GM21515 (cell line): ENCODE results near the gene COPZ1.
"Not testable (repeated sequence)": the region's sequence is repeated elsewhere in the genome, so short reads cannot be mapped to it uniquely, and the experiment has no call there.

Experiments
- ATAC-seq: cut with Tn5 transposase; IDR thresholded peaks from one replicate; pipeline ENCODE4 v1.9.1; 2021; ENCODE audit not compliant: unreplicated experiment

COPZ1 gene

GRCh38 chr12:54294152-54294952, 30.6 kb upstream of the COPZ1 start:
- no peak for ATAC-seq

- no peak for ATAC-seq
Observed at GRCh38 chr12:54294953-54295566, 29.9 kb upstream of the COPZ1 start.

GRCh38 chr12:54296393-54297099, 28.4 kb upstream of the COPZ1 start:
- ATAC-seq, result no peak

- ATAC-seq, result no peak
Observed at GRCh38 chr12:54298904-54299303, 26.0 kb upstream of the COPZ1 start.

GRCh38 chr12:54299515-54300224, 25.3 kb upstream of the COPZ1 start:
- ATAC-seq, result no peak

GRCh38 chr12:54300225-54300731, 24.7 kb upstream of the COPZ1 start:
- ATAC-seq, result no peak

GRCh38 chr12:54300732-54301427, 24.1 kb upstream of the COPZ1 start, which contains the start of gene NFE2:
Gene NFE2 (minus strand): TSS chr12:54301015. CDS start chr12:54295248, 5,767 bp downstream.
- no peak for ATAC-seq

- no peak for ATAC-seq
Observed at GRCh38 chr12:54301428-54302048, 23.4 kb upstream of the COPZ1 start.

GRCh38 chr12:54303640-54304039, 21.3 kb upstream of the COPZ1 start:
- ATAC-seq, result no peak

GRCh38 chr12:54304187-54304810, 20.6 kb upstream of the COPZ1 start:
- ATAC-seq, result no peak

GRCh38 chr12:54306925-54307741, 17.8 kb upstream of the COPZ1 start:
- ATAC-seq, result no peak

GRCh38 chr12:54311051-54311450, 13.9 kb upstream of the COPZ1 start:
- ATAC-seq, result no peak

GRCh38 chr12:54312309-54312708, 12.6 kb upstream of the COPZ1 start:
- not testable (repeated sequence) for ATAC-seq

- no peak for ATAC-seq
Observed at GRCh38 chr12:54321363-54321762, 3.6 kb upstream of the COPZ1 start.

GRCh38 chr12:54325442-54326109, 645 bp downstream of the COPZ1 start:
- ATAC-seq, result not testable (repeated sequence)

- ATAC-seq, result no peak
Observed at GRCh38 chr12:54328595-54329337, 3.8 kb downstream of the COPZ1 start.

GRCh38 chr12:54329759-54330158, 4.8 kb downstream of the COPZ1 start:
- ATAC-seq, result no peak
